HG02840 (cell line): ENCODE measurements around the gene GAMT.

Source experiments
- ATAC-seq: cut with Tn5 transposase; IDR thresholded peaks from one replicate; pipeline ENCODE4 v1.9.1; 2021; ENCODE audit warnings: mild to moderate bottlenecking, moderate library complexity, moderate number of reproducible peaks; ENCODE audit not compliant: unreplicated experiment, low FRiP score

Gene GAMT

DNA sequence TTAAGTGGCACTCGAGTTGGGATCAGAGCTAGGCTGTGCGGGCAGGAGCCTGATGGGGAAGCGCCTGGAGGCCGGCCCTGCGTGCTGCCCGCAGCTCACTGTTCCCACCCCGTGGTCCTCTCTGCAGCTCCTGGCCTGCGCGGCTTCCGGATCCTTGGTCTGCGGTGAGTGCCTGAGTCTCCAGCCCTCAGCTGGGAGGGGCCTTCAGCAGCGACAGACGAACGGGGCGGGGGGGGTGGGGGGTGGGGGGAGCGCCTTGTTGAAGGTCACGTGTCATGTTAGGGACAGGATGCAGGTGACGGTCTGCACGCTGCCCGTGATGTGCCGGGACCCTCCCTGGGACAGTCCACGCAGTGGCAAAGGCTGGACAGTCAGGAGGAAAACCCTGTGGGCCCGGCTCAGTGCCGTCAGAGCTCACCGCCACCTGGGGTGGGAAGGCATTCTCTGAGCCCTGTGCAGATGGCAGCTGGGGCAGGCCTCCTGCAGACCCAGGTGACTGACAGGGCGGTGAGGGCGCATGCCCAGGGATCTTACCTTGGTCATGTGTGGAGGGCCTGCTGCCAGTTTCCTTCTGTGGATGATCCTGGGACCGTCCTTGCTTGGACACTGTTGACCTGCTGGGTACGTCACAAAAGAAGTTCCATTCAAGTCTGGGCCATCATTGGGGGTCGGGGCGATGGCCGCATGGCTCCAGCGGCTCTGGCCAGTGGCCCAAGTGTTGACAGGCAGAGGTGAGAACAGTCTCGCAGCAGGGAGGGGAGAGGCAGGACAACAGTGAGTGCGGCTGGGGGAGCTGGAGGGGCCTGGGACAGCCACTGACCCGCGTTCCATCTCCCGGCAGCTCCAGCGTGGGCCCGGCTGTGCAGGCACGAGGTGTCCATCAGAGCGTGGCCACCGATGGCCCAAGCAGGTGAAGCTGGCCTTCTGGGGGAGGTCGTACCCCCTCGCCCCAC lies 13.4 kb downstream of the GAMT start:
- ATAC-seq = no peak

DNA sequence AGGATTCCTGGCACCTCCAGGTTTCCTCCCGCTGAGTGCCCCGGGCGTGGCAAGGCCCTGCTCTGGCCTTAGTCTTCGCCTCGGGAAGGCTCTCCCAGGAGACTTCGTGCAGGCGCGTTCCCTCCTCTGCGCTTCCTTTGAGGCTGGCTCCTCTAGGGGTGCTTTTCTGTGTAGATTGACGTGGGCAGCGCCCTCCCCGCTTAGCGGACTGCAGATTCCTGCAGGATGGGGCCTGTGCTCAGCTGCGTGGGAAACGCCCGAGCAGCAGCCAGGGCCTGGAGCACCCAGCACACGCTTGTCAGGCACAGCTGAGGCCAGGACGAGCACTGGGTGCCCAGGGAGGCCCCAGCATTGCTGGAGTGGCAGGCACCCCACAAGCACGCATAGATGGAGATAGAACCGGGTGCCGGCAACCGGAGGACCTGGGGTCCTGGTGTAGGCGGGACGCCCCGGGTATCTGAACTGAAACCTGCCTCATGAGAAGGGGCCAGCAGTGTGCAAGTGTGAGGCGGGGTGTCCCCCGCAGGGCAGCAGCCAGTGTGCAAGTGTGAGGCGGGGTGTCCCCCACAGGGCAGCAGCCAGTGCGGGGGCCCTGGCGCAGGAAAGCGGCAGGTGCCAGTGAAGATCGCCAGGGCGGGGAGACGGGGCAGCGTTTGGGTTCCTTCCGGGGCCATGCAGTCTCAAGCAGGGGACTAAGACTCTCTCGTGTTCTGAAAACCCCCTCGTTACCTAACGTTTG lies 14.2 kb downstream of the GAMT start:
- ATAC-seq = no peak

DNA sequence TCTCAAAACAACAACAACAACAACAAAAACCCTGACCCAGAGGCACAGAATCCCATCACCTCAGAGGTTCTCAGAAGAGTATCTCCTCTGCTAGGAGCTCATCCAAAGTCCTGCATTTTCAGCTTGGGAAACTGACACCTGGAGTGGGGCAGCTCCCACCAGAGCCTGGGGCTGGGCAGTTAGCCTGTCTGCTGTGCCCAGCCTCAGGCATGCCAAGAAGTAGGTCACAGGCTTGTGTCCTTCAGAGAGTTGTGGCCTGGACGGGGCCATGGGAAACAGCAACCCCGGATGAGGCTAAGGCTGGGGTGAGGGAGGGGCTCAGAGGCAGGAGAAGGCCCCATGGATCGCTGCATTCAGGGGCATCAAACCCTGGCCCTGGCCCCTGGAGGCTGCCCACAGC lies 15.5 kb downstream of the GAMT start:
- ATAC-seq = no peak

DNA sequence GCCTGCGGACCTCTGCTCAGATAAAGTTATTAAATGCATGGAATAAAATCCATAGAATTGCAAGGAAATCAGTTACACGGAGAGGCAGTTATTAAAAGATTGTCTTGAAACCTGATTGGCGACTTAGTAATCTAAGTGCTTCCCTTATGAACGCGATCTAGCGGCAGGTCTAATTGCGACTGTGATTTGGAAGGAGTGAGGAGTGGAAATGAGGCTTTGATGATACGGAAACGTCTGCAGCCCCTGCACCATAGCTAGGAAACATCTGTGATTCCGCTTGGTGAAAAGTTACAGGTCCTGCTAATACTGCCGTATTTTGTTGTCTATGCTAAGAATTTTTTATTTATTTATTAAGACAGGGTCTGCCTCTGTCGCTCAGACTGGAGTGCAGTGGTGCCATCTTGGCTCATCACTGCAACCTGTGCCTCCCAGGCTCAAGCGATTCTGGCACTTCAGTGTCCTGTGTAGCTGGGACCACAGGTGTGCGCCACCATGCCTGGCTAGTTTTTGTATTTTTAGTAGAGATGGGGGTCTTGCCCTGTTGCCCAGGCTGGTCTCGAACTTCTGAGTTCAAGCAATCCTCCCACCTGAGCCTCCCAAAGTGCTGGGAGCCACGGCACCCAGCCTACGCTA lies 16.7 kb downstream of the GAMT start:
- ATAC-seq = no peak

DNA sequence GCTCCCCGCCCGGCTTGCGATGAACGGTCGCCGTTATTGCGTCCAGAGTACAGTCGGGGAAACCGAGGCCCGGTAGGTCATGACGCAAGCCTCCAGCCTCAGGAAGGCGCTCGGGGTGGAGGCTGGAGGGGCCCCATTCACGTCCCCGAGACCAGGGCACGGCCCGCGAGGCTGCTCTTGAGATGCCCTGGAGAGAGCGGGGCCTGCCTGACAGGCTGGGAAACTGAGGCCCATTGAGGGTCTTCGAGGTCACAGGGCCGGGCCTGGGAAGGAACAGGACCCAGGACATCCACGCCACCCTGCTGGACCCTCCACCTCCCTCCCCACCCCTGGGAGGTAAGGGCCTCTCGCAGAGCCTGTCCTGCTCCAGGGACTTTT lies 17.3 kb downstream of the GAMT start:
- peak; percentile 11 for ATAC-seq

DNA sequence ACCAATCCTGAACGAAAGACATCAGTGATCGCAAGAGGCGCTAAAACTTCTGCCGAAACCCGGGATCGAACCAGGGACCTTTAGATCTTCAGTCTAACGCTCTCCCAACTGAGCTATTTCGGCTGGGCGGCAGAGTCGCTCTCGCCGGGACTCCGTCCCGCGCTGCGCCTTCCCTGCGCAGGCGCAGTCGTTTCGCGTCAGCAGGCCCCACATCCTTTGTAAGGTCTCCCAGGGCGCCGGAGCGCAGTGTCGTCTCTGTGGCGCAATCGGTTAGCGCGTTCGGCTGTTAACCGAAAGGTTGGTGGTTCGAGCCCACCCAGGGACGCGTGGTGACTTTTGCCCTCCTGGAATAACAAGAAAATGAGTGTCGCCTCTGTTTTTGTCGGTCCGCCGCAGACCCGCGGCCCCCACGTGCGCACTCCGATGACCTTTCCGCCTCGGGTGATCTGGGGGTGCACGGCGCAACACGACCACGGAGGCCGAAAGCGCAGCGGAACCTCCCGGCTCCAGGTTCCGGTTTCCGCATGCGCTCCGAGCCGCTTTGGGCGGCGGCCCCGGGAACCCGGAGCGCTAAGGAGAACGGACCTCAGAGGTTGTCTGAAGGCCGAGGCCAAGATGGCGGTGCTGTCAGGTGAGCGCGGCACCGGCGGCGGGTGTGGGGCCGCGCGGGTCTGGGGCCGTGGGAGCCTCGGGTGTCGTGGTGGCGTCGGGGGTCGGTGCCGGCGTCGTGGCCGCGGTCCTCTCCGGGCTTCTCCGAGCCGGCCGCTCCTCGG lies 17.8 kb downstream of the GAMT start, which contains the start of gene NDUFS7:
NDUFS7 (plus strand) TSS at position 596 of the 773 bp plus-strand sequence; CDS start at position 616, 20 bp downstream.
- peak; percentile 74 for ATAC-seq

DNA sequence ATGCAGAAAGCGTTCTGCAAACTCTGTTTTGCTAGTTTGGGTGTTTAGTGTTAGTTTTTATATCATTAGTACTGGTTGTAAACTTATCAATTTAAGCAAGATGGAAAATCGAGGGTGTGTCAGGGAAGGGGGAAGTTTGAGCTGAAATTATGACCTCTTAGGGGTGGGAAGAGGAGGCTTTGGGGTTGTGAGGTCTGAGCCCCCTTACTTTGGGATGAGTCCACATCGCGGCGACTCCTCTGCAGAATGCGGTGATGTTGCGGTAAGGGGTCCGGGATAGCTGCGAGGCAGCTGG lies 18.4 kb downstream of the GAMT start:
- ATAC-seq = no peak

DNA sequence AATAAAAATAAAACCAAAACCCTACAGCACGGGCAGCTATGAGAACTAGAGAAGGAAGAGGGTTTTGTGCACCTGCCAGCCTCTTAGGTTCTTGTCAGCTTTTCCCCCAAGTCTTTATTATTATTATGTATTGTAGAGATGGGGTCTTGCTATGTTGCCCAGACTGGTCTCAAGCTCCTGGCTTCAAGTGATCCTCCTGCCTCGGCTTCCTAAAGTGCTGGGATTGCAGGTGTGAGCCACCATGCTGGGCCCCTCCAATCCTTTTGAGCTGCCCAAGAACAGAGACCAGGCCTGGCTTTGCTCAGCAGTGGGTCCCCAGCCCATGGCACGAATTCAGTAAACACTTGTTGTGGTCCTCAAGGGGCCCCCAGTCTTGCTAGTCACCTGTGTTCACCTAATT lies 19.1 kb downstream of the GAMT start:
- no peak for ATAC-seq

DNA sequence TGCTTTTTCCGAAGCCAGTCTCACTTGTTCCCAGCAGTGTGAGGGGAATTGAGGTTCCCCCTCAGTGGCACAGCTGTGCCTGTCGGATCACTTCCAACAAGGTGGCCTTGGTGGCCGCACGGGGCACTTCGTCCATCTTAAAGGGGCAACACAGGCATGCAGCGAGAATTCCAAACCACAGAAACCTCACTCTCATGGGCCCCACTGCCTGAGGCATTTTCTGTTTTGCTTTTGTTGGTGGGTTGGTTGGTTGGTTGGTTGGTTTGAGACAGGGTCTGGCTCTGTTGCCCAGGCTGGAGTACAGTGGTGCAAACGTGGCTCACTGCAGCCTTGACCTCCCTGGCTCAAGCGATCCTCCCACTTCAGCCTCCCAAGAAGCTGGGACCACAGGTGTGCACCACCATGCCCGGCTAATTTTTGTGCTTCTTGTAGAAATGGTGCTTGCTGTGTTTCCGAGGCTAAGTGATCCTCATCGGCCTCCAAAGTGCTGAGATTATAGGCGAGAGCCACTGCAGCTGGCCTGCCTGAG lies 21.3 kb downstream of the GAMT start:
- no peak for ATAC-seq

DNA sequence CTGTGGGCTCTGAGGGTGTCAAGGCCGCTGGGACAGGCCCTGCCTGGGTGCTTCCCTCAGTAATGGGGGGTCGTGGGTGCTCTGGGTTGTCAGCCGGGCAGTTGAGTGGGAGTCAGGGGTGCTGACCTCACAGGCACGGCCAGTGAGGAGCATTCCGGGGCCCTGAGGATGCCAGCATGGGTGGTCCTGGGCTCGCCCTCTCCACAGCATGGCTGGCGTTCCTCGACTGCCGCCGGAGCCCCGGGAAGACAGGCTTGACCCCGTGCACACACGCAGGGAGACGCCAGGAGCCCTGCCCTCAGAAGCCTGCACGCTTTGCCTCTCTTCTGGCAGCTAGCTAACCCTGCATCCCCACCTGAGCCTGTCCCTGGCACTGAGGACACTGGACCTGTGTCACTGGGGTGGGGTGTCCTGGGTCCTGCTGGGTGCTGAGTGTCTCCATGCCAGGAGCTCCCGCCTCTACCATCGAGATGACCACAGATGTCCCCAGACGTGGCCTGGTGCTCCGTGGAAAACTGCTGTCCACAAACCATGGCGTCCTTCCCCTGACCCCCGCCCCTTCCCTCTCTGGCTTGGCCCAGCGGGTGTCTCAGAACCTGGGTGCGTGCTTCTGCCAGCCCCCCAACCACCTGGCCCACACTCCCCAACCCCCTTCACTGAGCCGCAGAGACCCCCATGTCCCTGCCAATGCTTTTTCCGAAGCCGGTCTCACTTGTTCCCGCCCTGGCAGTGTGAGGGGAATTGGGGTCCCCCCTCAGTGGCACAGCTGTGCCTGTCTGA lies 22.0 kb downstream of the GAMT start:
- no peak for ATAC-seq

DNA sequence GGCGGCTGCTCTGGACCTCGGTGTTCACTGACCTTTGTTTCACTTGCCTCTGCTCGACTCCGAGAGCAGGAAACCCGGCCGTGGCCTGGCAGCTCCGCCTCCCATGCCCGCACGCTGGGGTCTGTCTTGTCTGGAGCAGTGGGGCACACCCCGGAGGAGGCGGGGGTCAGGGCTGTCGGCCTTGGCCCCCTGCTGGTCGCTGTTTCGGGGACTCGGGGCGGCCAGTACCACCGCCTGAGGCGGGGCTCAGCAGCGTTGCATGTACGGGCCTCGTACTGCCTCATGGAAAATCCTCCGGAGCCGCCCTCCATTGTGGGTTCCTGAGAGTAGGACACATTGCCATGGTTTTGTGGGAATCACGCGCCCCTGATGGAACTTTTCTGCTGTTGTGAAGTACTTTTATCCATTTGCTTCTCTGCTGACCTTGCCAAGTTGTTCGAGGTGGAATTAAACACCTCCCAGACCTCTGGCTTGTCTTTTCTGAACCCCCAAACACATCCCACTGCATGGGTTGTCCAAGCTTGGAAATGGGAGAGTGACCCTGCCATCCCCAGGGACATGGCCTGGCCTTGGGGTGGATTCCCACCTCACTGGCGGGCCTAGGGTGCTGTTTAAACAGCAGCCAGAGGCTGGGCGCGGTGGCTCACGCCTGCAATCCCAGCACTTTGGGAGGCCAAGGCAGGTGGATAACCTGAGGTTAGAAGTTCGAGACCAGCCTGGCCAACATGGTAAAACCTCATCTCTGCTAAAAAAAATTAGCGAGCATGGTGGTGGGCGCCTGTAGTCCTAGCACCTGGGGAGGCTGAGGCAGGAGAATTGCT lies 23.2 kb downstream of the GAMT start:
- ATAC-seq = no peak

DNA sequence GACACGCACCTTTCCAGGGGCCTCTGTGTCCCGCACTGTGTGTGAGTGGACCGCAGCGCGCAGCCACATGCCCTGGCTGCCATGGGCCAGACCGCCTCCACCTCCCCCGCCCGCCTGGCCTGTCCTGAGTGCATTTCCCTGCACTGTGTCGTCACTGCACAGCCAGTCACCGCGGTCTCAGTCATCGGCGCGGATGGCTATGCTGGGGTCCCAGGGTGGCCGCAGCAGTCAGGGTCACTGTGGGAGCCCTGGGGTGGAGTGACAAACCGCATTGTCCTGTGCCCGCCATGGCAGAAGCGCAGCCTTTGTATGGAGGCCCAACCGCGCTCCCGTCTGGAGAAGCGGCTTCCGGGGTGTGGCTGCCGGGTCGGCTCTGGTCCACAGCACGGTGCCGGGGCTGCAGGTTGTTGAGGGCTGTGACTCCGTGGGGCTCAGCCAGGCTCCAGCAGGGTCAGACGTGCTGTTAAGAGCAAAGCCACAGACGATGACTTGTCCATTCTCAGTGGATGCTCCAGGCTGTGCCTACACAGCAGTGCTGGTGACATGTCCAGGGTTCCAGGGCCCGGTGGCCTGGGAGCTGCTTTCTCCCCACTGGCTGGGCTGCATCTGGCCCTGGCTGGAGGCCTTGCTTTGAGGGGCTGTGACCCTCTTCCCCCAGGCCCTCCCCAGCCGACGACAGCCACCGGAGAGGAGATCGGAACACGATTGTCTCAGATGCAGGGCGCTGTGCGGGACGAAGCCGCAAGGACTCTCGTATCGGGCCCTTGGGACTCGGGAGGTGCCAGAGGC lies 24.0 kb downstream of the GAMT start:
- no peak for ATAC-seq

DNA sequence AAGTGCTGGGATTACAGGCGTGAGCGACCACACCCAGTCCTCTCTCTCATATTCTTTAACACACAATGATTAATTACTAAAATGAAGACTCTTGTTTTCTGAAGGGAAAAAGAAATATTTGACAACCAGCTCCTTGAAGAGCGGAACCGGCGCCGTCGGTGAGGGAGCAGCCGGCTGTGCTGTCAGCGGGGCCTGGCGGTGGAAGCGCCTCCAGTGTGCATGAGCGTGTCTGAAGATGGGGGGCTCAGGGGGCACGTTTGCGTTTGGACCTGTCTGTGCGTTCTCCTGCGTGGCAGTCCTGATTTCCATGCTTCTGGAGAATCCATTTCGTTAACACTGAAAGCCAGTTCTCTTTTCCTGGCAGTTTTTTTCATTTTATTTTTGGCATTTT lies 24.9 kb downstream of the GAMT start:
- no peak for ATAC-seq

DNA sequence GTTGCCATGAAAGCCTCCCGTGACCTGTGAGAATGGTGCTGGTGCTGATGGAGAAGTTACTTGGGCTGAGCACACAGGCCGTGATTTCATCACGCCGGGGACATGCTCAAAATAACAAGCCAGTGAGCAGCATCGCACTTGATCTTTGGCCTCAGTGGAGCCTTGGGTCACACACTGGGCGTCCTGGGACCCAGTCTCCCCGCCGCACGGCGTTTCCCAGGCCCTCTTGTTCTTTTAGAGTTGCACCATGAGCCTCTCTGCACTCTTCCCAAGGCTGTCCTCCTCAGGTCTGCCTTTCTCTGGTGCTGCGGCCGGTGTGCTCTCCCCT lies 27.1 kb downstream of the GAMT start:
- no peak for ATAC-seq

DNA sequence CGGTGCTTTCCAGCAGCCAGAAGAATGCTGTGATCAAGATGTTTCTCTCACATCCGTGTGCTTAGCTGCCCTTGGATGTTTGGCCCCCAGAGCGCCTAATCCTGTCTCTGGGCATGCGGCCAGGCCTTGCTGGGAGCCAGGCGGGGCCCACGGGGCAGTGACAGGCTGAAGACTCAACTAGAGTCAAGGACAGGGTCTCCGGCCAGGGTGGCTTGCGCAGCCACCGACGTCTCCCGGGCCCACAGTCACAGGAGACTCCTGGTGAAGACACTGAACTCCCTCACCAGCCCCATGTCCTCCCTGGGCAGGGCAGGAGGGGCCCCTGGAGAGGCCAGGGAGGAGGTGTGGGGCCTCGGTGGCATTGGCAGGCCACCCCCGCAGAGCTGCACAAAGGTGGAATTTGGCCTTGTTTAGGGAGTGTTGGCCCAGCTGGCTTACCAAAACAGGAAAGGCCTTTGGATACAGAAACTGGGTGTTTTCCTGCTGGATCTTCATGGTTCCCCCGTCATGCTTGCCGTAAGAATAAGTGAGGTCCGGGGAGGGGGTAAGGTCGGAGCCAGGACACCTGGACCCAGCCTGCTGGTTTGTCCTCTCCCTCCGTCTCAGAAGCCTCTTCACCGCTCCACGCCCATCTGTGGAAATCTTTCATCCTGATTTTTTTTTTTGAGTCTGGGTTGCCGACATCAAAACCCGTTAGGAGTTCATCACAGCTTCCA lies 27.6 kb downstream of the GAMT start:
- ATAC-seq = no peak

DNA sequence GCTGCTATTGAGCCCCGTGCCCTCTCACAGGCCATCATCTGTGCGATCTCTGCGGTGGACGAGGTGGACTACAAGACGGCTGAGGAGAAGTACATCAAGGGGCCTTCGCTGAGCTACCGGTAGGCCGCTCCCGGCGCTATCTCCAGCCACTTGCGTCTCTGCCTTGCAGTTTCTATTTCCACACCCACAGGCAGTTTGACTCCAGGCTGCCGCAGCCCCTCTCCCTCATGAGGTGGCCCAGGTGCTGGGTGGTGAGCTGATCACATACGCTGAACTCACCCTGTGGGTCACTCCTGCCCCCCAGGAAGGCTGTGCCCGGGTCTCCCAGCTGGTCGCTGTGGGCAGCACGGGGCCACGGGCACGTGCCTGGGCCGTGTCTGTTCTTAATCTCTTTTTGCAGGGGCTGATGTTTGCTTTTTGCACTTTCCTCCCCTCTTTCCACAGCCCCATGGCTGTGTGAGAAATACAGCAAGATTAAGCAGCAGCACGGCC lies 28.3 kb downstream of the GAMT start:
- no peak for ATAC-seq

DNA sequence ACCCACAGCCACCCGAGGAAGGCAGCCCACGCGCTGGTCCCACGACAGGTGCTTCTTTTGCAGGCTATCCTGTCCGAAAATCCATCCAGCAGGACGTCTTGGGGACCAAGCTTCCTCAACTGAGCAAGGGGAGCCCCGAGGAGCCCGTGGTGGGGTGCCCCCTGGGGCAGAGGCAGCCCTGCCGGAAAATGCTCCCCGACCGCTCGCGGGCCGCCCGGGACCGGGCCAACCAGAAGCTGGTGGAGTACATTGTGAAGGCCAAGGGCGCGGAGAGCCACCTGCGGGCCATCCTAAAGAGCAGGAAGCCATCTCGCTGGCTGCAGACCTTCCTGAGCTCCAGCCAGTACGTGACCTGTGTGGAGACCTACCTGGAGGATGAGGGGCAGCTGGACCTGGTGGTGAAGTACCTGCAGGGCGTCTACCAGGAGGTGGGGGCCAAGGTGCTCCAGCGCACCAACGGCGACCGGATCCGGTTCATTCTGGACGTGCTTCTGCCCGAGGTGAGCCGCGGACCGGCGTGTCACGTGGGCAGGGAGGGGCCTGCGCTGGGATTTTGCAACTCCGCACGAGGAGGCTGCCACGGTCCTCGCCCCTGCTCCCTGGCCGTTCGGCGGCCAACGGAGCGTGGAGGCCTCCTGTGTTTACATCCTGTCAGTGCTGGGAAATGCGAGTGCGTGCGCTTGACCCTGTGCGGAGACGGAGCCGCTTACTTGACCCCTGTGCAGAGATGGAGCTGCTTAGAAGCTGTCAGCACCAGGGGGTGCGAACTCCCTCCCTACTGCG lies 30.6 kb downstream of the GAMT start:
- ATAC-seq = no peak
